Measurements from ENCODE around the gene CD274.

CD274 gene

GRCh38 chr9:5450359-5451091, at the start of gene CD274:
Gene CD274 (plus strand): TSS chr9:5450542. CDS start chr9:5456114, 5,572 bp downstream.
- no peaks in the 10 kb centered on the region for H3K27me3 ChIP-seq (ENCODE audit: insufficient read depth, low read length)

GRCh38 chr9:5402217-5402616, 48.1 kb upstream of the CD274 start:
- Histone ChIP-seq H3K27ac (ENCODE audit: low read depth, low read length, poor library complexity, severe bottlenecking) (no peak overlapping the region), H2AFZ (ENCODE audit: low read length) (no peak overlapping the region), H3K79me2 (ENCODE audit: insufficient read depth, low read length) (no peaks in the 10 kb centered on the region), H3K36me3 (ENCODE audit: insufficient read depth, low read length) (no peaks in the 10 kb centered on the region), H3K9ac (ENCODE audit: low read length) (no peak overlapping the region), H3K9me3 (ENCODE audit: low read length) (no peaks in the 10 kb centered on the region), H3K4me3 (ENCODE audit: low read depth, low read length, poor library complexity, severe bottlenecking) (no peak overlapping the region), H3K4me2 (ENCODE audit: low read length) (no peak overlapping the region), H4K20me1 (ENCODE audit: insufficient read depth, low read length) (no peaks in the 10 kb centered on the region), H3K4me1 (ENCODE audit: insufficient read depth, low read length, severe bottlenecking) (no peaks in the 10 kb centered on the region), H3F3A (ENCODE audit: insufficient read depth, low read length) (no peaks in the 10 kb centered on the region; the same call in 1 of the 2 replicates), H3K27me3 (ENCODE audit: insufficient read depth, low read length) (no peaks in the 10 kb centered on the region), H3K9me2 (ENCODE audit: low read depth, low read length) (no peaks in the 10 kb centered on the region)
- TF ChIP-seq CTCF (IDR thresholded peaks at IDR 0.05; ENCODE audit: low read length) (no peak; the same call in 1 of the 2 replicates), EZH2 (IDR thresholded peaks at IDR 0.05; ENCODE audit: borderline replicate concordance, low read length) (no peak)

More at GRCh38 chr9:5450359-5451091, at the start of gene CD274:
- Histone ChIP-seq H3K4me1 (ENCODE audit: insufficient read depth, low read length, severe bottlenecking) (peaks cover 19% of the 10 kb centered on the region), H3F3A (ENCODE audit: insufficient read depth, low read length) (no peaks in the 10 kb centered on the region), H4K20me1 (ENCODE audit: insufficient read depth, low read length) (no peaks in the 10 kb centered on the region), H3K4me2 (ENCODE audit: low read length) (peak within 1 kb of the TSS; percentile 66), H3K9me2 (ENCODE audit: low read depth, low read length) (no peaks in the 10 kb centered on the region), H3K4me3 (ENCODE audit: low read depth, low read length, poor library complexity, severe bottlenecking) (peak within 1 kb of the TSS; percentile 61), H3K9ac (ENCODE audit: low read length) (peak within 1 kb of the TSS; percentile 48), H3K36me3 (ENCODE audit: insufficient read depth, low read length) (no peaks in the 10 kb centered on the region), H3K27ac (ENCODE audit: low read depth, low read length, poor library complexity, severe bottlenecking) (no peak within 1 kb of the TSS), H2AFZ (ENCODE audit: low read length) (peak within 1 kb of the TSS; percentile 17; the same call in 1 of the 2 replicates), H3K9me3 (ENCODE audit: low read length) (no peaks in the 10 kb centered on the region), H3K79me2 (ENCODE audit: insufficient read depth, low read length) (no peaks in the 10 kb centered on the region)
- TF ChIP-seq EZH2 (IDR thresholded peaks at IDR 0.05; ENCODE audit: borderline replicate concordance, low read length), result no peak
- TF ChIP-seq CTCF (IDR thresholded peaks at IDR 0.05; ENCODE audit: low read length), result peak; percentile 89

- no peak overlapping the region for H3K4me3 ChIP-seq (ENCODE audit: low read depth, low read length, poor library complexity, severe bottlenecking)
- H3K4me1 ChIP-seq (ENCODE audit: insufficient read depth, low read length, severe bottlenecking), result no peaks in the 10 kb centered on the region
- H3K36me3 ChIP-seq (ENCODE audit: insufficient read depth, low read length), result no peaks in the 10 kb centered on the region
- no peaks in the 10 kb centered on the region; the same call in 1 of the 2 replicates for H3F3A ChIP-seq (ENCODE audit: insufficient read depth, low read length)
- H3K4me2 ChIP-seq (ENCODE audit: low read length), result no peak overlapping the region
- peaks cover 20% of the 10 kb centered on the region for H3K9me3 ChIP-seq (ENCODE audit: low read length)
- no peaks in the 10 kb centered on the region for H3K79me2 ChIP-seq (ENCODE audit: insufficient read depth, low read length)
- H4K20me1 ChIP-seq (ENCODE audit: insufficient read depth, low read length), result no peaks in the 10 kb centered on the region
- H3K27me3 ChIP-seq (ENCODE audit: insufficient read depth, low read length), result no peaks in the 10 kb centered on the region
- H3K9me2 ChIP-seq (ENCODE audit: low read depth, low read length), result no peaks in the 10 kb centered on the region
- H3K9ac ChIP-seq (ENCODE audit: low read length), result no peak overlapping the region
- no peak overlapping the region for H3K27ac ChIP-seq (ENCODE audit: low read depth, low read length, poor library complexity, severe bottlenecking)
- TF ChIP-seq CTCF (IDR thresholded peaks at IDR 0.05; ENCODE audit: low read length) (no peak), EZH2 (IDR thresholded peaks at IDR 0.05; ENCODE audit: borderline replicate concordance, low read length) (no peak)
- no peak overlapping the region for H2AFZ ChIP-seq (ENCODE audit: low read length)
These were observed 41.7 kb upstream of the CD274 start for GRCh38 chr9:5408596-5408995.

All from OCI-LY1 (cell line).